Suprapubic skin (tissue), 4 donors: ENCODE data around the gene NUP210L.

Source experiments
- EP300 ChIP-seq: sonication (generic); formaldehyde crosslinking; IDR thresholded peaks from one replicate; pipeline ENCODE4 v1.6.1; 2017; ENCODE audit warnings: antibody characterized with exemption
- POLR2A ChIP-seq, 2 donors: fragments of 450-650 bp; IDR thresholded peaks; one replicate each; pipeline ENCODE4 v1.6.1; 2017; ENCODE audit warnings: antibody characterized with exemption in 2 of 2, mild to moderate bottlenecking in 2 of 2, moderate library complexity in 2 of 2
- POLR2AphosphoS5 ChIP-seq, 3 donors: sonication (generic); formaldehyde crosslinking; IDR thresholded peaks; one replicate each; pipeline ENCODE4 v1.6.1; 2017; ENCODE audit warnings: antibody characterized with exemption in 3 of 3
- TF ChIP-seq, protein P1 (sequence below), 2 donors: fragments of 200-600 bp in 1 of 2; fragments of 450-650 bp in 1 of 2; sonication (generic) in 1 of 2; IDR thresholded peaks; one replicate each; pipeline ENCODE4 v1.5.1; 2016 to 2019; ENCODE audit warnings: antibody characterized with exemption in 2 of 2, mild to moderate bottlenecking in 1 of 2, moderate library complexity in 1 of 2

DNA sequence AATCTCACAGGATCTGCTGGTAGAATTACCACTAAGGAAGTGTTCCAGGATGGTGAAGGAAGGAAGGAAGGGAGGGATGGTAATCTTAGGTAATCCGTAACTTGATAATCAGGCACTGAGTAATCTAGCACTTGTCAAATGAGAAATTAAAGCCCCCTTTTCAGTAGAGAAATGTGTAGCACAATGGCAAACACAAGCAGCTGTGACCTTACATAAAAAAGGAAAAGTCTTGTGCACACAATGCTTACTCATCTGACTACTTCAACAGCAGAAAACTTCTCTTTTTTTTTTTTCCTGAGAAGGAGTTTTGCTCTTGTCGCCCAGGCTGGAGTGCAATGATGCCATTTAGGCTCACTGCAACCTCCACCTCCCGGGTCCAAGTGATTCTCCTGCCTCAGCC lies 6.1 kb downstream of the NUP210L start:
- TF ChIP-seq POLR2A (IDR thresholded peaks at IDR 0.05) (no peak), EP300 (no peak), POLR2AphosphoS5 (IDR thresholded peaks at IDR 0.05) (no peak)
- TF ChIP-seq, protein P1, sequence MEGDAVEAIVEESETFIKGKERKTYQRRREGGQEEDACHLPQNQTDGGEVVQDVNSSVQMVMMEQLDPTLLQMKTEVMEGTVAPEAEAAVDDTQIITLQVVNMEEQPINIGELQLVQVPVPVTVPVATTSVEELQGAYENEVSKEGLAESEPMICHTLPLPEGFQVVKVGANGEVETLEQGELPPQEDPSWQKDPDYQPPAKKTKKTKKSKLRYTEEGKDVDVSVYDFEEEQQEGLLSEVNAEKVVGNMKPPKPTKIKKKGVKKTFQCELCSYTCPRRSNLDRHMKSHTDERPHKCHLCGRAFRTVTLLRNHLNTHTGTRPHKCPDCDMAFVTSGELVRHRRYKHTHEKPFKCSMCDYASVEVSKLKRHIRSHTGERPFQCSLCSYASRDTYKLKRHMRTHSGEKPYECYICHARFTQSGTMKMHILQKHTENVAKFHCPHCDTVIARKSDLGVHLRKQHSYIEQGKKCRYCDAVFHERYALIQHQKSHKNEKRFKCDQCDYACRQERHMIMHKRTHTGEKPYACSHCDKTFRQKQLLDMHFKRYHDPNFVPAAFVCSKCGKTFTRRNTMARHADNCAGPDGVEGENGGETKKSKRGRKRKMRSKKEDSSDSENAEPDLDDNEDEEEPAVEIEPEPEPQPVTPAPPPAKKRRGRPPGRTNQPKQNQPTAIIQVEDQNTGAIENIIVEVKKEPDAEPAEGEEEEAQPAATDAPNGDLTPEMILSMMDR (IDR thresholded peaks at IDR 0.05): no peak
